Left renal pelvis (tissue), 4 donors: Measurements from ENCODE around the gene AMPD2. TPM values are rescaled to one million over a fixed set of nuclear protein-coding genes. Genes with fewer than 3 reads are reported as not detected.

Source experiments
- DNase-seq, 4 donors: peaks; one replicate each; pipeline ENCODE4 v3.0.0-alpha.2; 2013; ENCODE audit warnings: low read depth in 4 of 4, low spot score in 3 of 4
- polyA plus RNA-seq, 4 donors: library from polyadenylated mRNA; unstranded; fragments of 120-200 nt; gene quantifications; one replicate each; pipeline ENCODE4 v1.2.1, GENCODE V29; 2013; ENCODE audit not compliant: insufficient read length in 4 of 4

The AMPD2 gene
- polyA plus RNA-seq, 4 donors = 40.7 to 62.4 (median 53.7) TPM

- no peak for DNase-seq
Measured at GRCh38 chr1:109616391-109616790, 3.2 kb upstream of the AMPD2 start.

- DNase-seq = no peak
Measured at GRCh38 chr1:109617291-109617801, 2.3 kb upstream of the AMPD2 start.

GRCh38 chr1:109618661-109619575 is 719 bp upstream of the AMPD2 start:
- no peak for DNase-seq

GRCh38 chr1:109620401-109620791 is 759 bp downstream of the AMPD2 start:
- DNase-seq = no peak

GRCh38 chr1:109620841-109621286 is 1.2 kb downstream of the AMPD2 start:
- peak; percentile 74 to 85 (median 78) for DNase-seq

GRCh38 chr1:109621379-109622136 is 1.9 kb downstream of the AMPD2 start:
- DNase-seq = no peak

GRCh38 chr1:109622137-109622892 is 2.7 kb downstream of the AMPD2 start:
- no peak for DNase-seq

- DNase-seq = no peak
Measured at GRCh38 chr1:109622895-109623294, 3.3 kb downstream of the AMPD2 start.

GRCh38 chr1:109623601-109624161 is 4.0 kb downstream of the AMPD2 start:
- no peak for DNase-seq

- no peak for DNase-seq
Measured at GRCh38 chr1:109624201-109625010, 4.8 kb downstream of the AMPD2 start.

GRCh38 chr1:109625176-109625575 is 5.5 kb downstream of the AMPD2 start:
- no peak for DNase-seq

GRCh38 chr1:109625601-109626560 is 6.2 kb downstream of the AMPD2 start:
- DNase-seq = no peak

- no peak for DNase-seq
Measured at GRCh38 chr1:109626682-109627408, 7.2 kb downstream of the AMPD2 start.

- no peak for DNase-seq
Measured at GRCh38 chr1:109627692-109628399, 8.2 kb downstream of the AMPD2 start.

- no peak for DNase-seq
Measured at GRCh38 chr1:109628540-109629321, 9.1 kb downstream of the AMPD2 start.

GRCh38 chr1:109629372-109630030 is 9.9 kb downstream of the AMPD2 start:
- no peak for DNase-seq
